Fibroblast of lung (primary cell): ENCODE data around the gene CCDC92.

Experiments
- EZH2 ChIP-seq: IDR thresholded peaks from 2 replicates; pipeline ENCODE4 v1.5.1; 2012; ENCODE audit warnings: low read length, control low read depth, mild to moderate bottlenecking; ENCODE audit errors: missing control alignments
- TF ChIP-seq, protein P1 (sequence below), 2 donors: IDR thresholded peaks in 1 of 2; conservative IDR thresholded peaks in 1 of 2; 1 replicate in 1 of 2; 2 replicates in 1 of 2; pipeline ENCODE4 v1.5.1; 2011 to 2012; ENCODE audit warnings: low read length in 2 of 2, control low read depth in 1 of 2, inconsistent platforms in 1 of 2, low read depth in 1 of 2, mild to moderate bottlenecking in 1 of 2

DNA sequence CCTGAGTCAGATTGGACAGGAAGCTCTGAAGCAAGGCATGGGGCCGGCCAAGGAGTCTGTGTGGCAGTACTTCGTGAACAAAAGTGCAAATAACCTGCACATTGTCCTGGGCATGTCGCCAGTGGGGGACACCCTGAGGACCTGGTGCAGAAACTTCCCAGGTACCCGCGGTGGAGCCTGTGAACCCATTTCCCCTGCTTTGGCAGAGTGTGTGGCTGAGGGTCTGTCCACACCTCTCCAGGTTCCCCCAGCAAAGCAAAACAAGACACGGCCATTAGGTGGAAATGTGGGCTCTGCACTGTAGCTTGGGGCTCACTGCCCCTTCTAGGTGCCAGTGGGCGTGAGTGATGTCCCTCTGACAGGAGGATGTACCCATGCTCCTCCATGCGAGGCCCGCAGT, 79.4 kb downstream of the CCDC92 start:
- TF ChIP-seq, protein P1, sequence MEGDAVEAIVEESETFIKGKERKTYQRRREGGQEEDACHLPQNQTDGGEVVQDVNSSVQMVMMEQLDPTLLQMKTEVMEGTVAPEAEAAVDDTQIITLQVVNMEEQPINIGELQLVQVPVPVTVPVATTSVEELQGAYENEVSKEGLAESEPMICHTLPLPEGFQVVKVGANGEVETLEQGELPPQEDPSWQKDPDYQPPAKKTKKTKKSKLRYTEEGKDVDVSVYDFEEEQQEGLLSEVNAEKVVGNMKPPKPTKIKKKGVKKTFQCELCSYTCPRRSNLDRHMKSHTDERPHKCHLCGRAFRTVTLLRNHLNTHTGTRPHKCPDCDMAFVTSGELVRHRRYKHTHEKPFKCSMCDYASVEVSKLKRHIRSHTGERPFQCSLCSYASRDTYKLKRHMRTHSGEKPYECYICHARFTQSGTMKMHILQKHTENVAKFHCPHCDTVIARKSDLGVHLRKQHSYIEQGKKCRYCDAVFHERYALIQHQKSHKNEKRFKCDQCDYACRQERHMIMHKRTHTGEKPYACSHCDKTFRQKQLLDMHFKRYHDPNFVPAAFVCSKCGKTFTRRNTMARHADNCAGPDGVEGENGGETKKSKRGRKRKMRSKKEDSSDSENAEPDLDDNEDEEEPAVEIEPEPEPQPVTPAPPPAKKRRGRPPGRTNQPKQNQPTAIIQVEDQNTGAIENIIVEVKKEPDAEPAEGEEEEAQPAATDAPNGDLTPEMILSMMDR (conservative IDR thresholded peaks at IDR 0.05 in 1 of 2, IDR thresholded peaks at IDR 0.05 in 1 of 2; ENCODE audit: low read depth in 1 of 2, low read length in 2 of 2) = no peak
- no peak for TF ChIP-seq EZH2
